AG08396 (cell line): ENCODE measurements around the gene SLC26A4.
A peak's percentile ranks its signal among the peaks of the same experiment; 100 is the strongest.

Experiments used
- DNase-seq: peaks from one replicate; pipeline ENCODE4 v3.0.0; 2012; ENCODE audit warnings: low spot score, mixed read lengths

Gene SLC26A4

DNA sequence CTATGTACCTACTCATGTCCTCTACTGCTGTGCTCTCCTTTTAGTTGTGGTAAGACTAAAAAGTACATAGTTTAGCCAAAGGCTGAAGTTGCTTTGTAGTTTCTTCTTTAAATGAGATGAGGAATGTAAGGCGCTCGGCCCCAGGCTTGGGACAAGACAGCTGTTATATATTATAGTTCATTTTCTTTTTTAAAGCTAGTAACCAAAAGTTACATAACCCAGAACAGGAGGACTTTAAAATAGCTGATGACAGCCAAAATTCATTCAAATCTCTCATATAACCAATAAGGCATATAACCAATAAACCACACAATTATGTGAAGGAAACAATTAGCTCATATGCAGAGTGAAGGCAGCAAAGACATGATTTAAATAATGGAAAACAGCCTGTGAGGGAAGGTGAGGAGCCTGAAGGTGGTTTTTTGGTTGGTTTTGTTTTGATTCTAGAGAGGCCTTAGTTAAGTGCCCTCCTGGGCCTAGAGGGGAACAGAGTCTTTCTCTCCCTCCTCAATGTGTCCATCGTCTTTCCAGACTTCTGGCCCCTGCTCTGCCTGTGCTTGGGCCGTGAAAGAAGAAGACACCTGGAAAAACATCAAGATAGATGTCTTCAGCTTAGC lies 35.8 kb downstream of the SLC26A4 start:
- no peak for DNase-seq

DNA sequence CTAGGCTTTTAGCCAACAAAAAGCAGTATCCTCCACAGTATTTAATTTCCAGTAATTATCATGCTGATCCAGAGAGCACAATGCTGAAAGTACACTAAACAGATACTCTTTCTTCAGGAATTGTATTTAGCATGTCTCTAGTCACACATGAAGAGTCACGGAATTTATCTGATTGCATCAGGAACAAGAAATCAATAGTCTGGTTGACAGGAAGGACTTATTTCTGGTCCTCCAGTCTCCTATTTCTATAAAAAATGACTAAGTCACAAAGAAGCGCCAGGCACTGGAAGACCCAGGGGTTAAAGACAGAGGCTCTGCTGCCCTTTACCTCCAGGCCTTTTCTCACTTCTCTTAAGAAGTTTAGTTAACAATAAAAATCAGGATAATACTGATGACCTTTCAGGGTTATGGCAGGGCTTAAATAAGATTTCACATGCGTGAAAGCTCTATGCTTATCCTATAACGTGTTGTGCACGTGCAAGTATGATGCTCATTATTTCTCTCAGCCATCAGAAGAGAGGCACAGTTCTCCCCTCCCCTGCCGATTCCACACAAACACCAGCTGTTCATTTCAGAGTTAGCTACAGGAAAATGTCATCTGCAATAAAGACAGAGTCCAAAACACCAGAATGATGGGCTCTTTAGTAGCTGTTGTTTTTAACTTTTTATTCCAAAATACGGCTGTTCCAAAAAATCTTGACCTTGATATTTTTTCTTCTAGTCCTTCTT lies 36.9 kb downstream of the SLC26A4 start:
- DNase-seq, result no peak

DNA sequence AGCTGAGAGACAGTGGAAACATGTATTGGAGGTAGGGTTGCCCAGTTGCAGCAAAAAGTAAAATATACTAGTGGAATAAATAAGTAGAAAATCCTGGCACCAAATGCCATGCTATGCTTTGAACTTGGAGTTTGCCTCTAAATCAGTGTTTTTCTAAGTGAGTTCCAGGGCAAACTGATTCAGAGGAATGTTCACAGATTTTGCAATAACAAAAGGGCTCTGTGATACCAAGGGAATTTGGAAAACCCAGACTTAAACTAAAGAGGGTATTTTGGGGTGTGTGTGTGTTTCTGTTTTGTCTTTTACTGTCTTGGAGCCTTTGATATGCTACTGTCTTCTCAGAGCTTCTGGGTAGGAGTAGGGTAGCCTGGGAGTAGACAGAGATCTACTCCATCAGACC lies 39.9 kb downstream of the SLC26A4 start:
- no peak for DNase-seq

DNA sequence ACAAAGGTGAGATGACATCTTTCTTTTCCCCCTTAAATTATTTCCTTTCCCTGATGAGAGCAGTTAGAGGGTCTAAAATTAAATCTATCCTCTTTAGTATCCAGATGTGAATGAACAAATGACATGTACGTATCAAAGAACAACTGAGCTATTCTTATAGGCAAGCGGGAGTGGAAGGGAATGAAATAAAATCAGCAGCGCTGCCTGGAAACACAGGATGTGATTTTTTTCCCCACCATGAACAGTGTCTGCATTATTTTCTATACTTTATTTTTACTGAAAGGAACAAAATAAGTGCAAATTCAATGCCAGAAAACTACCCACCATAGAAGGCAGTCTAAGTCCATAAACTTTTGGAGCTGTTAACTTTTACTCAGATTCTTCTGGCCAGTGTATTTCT lies 40.6 kb downstream of the SLC26A4 start:
- no peak for DNase-seq

DNA sequence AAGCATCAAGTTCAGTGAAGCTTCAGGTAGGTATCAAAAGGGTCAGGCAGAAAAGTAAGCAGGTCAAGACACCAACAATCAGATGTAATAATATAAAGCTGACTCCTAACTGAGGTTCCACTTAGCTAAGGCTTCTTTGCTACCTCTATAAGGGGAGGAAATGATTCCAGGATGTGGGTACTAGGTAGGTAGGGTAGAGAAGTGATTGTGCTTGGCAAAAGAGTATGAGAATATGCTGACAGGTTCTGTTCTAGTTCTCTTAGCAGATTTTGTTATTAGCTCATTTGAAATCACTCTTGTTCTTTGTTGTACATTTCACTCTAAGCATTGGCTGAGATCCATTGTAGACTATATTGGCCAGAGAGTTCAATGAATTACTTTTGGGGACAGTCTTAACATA lies 42.6 kb downstream of the SLC26A4 start:
- no peak for DNase-seq

DNA sequence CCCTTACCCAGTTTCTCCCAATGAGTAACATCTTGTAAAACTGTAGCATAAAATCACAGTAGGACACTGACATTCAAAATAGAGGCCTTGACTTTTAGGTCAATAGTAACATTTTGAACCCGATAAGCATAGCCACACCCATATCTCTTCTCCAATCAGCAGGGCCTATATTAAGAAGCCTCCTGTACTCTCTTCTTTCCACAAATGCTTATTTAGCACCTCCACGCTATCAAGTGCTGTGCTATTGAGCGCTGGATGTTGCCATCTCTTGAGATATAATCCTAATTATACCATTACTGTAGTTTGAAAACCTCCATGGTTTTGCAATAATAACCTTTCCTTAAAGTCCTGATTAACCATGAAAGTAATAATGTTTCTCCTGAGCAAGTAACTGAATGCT lies 43.2 kb downstream of the SLC26A4 start:
- no peak for DNase-seq

DNA sequence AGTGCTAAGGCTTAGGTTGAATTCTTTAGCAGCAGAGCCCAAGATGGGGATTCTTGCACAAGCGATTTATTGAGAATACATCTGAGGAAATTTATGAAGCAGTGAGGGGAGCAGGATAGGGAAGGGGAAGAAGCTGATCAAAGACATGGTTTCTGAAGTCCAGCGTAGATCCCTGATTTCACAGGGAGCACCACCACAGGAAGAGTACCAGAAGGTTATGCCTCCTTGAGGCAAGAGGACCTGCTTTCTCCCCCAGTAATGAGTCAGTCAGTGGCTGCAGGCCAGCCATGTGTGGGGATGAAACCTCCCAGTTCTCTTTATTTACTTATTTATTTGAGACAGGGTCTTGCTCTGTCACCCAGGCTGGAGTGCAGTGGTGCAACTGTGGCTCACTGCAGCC lies 48.3 kb downstream of the SLC26A4 start:
- DNase-seq, result no peak

DNA sequence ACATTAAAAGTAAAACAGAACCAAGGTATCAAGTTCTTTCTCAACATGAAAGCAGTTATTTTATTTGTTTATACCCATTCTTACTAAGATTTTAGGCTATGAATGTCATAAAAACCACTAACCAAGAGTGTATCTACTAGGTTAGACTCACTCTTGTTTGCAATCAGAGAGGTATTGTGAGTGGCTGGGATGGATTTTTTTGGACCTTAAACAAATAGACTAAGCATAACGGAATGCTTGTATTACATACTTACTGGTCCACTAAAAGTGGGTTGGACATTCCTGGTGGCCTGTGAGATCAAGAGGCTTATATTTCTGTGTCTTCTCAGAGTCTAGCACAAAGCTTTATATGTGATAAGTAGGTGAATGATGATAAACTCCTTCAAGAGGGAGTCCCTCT lies 50.7 kb downstream of the SLC26A4 start:
- DNase-seq, result peak; percentile 54

DNA sequence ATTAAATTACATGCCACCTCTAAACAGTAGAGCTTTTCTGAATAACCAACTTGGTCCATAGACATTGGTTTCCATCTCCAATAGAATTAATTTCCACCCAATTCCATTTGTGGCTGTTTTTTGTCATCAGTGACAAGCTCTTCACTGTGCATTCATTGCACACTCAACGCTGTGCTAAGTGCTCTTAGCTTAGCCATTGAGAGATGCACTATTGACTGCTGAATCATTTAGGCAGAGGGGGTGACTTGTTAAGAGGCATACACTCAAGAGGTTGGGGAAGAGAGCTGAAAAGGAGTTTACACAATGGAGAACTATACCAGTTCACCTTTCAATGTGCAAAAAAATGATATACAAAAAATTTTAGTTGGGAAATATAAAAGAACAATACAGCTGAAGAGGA lies 51.4 kb downstream of the SLC26A4 start:
- DNase-seq, result no peak

DNA sequence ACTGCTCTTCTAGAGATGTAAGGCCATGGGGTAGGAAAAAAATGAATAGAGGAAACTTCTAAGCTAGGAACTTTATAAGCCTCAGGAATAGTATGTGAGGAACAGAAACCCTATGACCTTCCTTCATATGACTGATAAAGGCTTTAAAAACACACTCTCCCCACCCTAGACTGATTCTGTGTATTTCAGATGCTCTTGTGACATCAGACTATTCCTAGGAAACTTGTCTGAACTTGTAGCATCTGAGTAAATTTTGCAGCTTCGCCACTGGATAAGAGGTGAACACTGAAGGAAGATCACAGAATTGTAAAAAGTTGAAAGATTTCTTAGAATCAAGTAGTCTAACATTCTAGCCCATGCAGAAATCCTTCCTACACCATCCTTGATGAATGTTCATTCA lies 52.3 kb downstream of the SLC26A4 start:
- DNase-seq, result no peak

DNA sequence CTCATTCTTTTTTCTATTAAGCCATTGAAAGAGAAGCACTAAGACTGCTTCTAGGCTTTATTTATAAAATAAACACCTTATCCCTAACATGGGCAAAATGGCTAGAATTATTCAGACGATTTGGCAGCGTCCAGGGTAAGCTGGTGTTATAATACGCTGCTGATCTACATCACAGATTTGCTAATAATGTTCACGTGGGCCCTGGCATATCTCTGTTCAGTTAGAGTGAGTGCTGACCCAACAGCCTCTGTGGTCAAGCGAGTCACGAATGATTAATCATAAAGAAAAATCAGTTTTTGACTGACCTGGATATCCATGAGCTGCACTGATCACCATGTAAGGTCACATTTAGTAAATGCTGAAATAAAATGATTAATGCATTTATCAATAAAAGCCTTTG lies 54.9 kb downstream of the SLC26A4 start:
- DNase-seq, result peak; percentile 22

DNA sequence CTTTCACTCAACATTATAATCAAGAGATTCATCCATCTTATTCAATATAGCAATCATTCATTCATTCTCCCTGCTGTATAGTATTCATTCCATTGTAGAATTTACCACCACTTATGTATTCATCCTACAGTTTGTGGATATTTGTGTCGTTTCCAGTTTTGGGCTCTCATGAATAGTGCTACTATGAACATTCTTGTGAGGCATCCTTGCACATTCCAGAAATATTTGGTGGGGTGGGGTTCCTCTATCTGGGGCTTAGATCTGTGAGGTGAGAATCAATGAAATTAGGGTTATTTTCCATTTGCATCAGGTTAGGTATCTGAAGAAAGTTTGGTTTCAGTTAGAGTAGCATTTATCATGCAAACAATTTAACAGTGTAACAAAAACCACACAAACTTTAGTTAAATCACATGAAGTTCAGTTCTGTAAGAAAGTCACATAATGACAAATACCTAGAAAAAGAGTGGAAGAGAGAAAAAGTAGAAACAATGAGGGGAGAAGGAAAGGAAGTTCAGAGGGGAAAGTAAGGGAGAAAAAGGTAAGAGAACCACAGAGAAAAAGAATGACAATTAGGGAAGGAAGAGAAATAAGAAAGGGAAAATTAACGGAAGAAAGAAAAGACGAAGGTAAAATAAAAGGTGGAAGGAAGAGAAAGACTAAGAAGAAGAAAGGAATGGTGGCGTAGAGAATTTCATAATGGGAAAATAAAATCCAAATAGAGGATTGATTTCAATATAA lies 58.0 kb downstream of the SLC26A4 start:
- DNase-seq, result no peak

DNA sequence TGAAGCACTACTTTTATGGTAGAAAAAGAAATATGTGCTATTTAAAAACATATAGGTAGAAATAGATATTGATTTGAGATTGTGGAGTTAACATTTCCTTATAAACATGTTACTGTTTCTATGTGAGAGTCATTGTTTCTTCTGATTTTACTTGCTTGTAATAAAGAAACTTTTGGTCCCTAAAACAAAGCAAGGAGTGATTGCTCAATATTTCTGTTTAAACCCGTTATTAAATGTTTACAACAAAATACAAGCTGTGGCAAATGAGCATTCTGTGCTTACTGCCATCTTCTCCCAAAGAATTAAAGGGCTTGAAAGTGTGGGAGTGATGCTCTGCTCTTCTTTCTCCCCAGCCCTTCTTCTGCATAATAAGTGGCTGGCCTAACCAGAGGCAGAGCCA lies 60.7 kb downstream of the SLC26A4 start:
- no peak for DNase-seq

DNA sequence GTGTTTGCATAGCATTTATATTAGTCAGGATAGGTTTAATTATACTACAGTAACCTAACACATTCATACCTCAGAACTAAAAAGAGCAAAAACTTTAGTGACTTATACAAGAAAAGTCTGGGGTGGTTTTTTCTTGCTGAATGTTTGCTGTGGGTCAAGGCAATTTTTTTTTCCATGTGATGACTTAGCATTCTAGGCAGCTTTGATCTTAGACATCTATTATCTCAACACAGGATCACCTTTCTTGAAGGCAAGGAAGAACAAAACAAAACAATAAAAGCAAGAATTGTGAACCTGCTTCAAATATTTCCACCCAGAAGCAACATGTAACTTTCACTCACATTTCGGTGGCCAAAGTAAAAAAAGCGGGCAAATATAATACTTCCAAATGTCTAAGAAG lies 62.6 kb downstream of the SLC26A4 start:
- no peak for DNase-seq

DNA sequence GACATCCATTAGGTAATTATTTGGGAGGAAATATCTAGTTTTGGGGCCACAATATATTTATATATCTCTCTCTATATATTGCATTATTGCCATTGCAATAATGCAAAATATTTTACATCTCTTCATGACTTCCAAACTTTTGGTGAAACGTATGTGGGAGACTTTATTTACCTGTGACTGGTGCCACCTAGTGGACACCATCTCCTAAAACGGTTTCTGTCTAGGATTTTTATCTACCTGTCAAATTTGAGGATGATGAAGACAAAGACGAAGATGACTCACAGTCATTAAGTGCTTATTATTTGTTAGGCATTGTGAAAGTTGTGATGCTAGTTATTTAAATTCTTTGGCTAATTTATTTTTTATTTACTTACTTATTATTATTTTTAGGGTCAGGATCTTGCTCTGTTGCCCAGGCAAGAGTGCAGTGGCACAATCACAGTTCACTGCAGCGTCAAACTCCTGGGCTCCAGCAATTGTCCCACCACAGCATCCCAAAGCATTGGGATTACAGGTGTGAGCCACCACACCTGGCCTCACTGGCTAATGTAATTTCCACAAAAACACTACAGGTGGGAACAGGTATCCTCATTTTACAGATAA lies 64.6 kb downstream of the SLC26A4 start:
- peak; percentile 39 for DNase-seq

DNA sequence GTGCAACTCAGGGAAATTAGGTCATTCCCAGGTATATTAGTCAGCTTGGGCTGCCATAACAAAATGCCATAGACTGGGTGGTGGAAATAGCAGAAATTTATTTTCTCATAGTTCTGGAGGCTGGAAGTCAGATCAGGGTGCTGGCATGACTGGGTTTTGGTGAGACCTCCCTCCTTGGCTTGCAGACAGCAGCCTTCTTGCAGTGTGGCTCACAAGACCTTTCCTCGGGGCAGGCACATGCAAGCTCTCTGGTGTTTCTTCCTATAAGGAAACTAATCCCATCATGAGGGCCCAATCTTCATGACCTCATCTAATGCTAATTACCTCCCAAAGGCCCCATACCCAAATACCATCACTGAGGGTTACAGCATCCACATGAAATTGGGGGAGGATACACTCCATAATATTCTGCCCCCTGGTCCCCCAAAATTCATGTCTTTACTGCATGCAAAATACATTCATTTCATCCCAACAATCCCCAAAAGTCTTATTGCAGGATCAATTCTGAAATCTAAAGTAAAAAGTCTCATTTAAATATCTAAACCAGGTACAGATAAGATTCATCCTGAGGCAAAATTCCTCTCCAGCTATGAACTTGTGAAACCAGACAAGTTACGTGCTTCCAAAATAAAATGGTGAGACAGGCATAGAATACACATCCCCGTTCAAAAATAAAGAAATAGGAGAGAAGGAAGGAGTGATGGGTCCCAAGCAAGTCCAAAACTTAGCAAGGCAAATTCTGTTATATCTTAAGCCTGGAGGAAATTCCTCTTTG lies 65.9 kb downstream of the SLC26A4 start:
- DNase-seq, result no peak

DNA sequence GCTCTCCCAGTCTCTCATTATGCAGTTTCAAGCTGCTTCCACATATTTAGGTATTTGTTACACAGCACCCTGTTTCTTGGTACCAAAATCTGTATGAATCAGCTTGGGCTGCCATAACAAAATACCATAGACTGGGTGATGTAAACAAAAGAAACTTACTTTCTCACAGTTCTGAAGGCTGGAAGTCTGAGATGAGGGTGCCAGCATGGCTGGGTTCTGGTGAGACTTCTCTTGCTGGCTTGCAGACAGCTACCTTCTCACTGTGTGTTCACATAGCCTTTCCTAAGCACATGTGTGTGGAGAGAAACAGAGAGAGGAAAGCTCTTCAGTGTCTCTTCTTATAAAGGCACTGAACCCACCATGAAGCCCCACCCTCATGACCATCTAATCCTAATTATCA lies 67.6 kb downstream of the SLC26A4 start:
- DNase-seq, result no peak

DNA sequence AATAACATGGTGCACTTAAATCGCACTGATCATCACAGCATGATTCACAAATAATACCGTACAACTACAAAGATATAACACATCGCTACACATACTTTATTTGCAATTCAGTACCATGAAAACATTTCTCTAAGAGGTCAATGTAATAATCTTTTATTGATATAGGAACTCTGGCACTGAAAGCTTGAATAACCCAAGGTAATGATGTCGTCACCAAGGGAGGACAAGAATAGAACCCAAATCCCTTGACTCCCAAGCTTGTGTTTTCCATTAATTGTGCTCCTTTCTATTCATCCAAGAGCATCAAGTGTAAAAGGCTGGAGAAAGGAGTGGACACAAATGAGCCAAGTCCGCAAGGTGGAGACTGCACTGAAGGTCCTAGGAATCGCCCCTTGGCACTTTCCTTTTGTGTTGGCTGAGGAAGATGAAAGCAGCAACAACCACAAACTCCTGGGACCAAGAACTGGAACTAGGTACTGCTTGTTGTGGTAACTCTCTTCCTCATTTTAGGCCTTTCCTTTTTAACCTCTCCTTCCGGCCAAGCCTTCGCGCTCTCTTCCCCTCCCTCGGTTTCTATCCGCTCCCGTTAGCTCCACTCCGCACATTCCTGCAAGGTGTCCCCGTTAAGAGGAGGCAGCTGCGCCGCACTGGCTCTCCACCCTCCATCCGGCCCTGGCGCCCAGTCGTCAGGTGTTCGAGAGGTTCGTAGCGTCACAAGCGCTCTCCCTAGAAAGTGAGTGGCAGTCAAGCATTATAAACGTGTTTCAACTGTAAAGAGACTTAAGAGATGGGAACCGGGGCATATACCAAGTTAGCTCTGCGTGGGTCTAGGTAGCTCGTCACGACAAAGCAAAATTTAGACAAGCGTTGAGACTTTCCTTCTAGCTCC lies 82.3 kb downstream of the SLC26A4 start:
- DNase-seq, result peak; percentile 31

DNA sequence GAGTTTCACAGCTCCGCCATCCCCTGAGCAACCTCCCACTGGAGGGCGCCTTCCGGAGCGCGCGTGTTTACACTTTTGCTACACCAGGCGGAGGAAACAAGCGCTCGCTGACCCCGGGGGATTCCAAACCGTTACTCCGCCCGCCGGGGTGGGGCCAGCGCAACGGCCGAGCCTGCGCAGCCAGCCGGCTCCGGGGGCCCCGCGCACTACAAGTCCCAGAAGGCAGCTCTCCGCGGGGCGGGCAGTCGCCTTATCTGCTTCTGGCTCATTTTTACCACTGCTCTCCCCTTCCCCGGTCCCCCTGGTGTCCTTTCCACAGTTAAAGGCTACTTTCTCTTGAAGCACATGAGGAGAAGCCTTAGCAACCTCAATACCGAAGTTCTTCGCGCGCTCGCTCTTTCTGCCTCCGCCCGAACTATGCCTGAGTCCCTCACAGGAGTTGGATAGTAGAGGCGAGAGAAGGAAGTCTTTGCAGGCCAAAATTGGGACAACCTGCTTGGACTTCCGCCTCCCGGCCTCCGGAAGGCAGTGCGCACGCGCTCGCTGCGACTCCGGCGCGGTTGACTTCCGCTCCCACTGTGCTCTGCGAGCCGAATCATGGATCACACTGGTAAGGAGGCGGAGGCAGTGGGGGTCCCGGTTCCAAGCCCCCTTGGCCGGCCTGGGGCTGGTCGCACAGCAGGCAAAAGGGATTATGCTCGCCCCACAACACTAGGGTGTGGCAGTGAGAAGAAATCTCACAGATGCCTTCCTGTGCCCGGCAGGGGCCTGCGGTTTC lies 83.1 kb downstream of the SLC26A4 start, which contains the start of gene CBLL1:
CBLL1 (plus strand) TSS at position 576 of the 778 bp plus-strand sequence; CDS start at position 598, 22 bp downstream.
- DNase-seq, result peak; percentile 93

DNA sequence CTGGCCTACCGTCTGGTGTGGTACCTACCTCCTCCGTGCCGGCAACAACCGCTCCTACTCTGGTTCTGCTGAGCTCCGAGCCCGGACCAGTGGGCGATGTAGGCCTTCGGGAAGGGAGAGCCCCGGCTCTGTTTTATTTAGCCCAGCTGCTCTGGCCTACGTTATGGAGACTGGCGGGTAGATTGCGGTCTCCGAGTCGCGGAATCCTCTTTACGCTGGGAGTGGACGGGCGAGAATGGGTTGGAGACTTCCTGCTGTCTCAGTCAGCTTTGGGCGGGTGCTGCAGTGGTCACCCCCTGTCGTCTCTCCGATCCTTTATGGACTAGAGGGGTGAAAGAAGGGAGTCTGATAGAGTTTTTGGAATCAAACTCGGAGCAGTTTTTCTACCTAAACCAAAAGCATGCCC lies 83.7 kb downstream of the SLC26A4 start:
- no peak for DNase-seq
